NB4 (cell line): ENCODE data around the gene POM121L12.

Experiments used
- CTCF ChIP-seq: IDR thresholded peaks from one replicate; pipeline ENCODE4 v1.5.1; 2012; ENCODE audit warnings: low read depth, low read length
- POLR2A ChIP-seq: IDR thresholded peaks from 2 replicates; pipeline ENCODE4 v1.6.1; 2011; ENCODE audit warnings: mild to moderate bottlenecking; ENCODE audit not compliant: insufficient read length; ENCODE audit errors: extremely low read depth

- TF ChIP-seq CTCF (no peak), POLR2A (no peak)
Observed at GRCh38 chr7:52995676-52996075, 39.8 kb upstream of the POM121L12 start.
